Urinary bladder (tissue), 4 donors: ENCODE measurements around the gene ZFR. TPM values are rescaled to one million over a fixed set of nuclear protein-coding genes. Genes with fewer than 3 reads are reported as not detected.
"Not testable (repeated sequence)": the region's sequence is repeated elsewhere in the genome, so short reads cannot be mapped to it uniquely, and the experiment has no call there.

Experiments used
- DNase-seq: peaks from one replicate; pipeline ENCODE4 v3.0.0-alpha.2; 2015; ENCODE audit errors: extremely low spot score
- H3K27ac ChIP-seq: one replicate; pipeline ENCODE4 v1.5.1; 2013; ENCODE audit warnings: low read depth, mild to moderate bottlenecking, moderate library complexity
- H3K36me3 ChIP-seq: one replicate; pipeline ENCODE4 v1.6.1; 2013; ENCODE audit warnings: mild to moderate bottlenecking, moderate library complexity; ENCODE audit not compliant: insufficient read depth
- H3K4me1 ChIP-seq: one replicate; pipeline ENCODE4 v1.6.1; 2013; ENCODE audit warnings: mild to moderate bottlenecking, moderate library complexity; ENCODE audit not compliant: insufficient read depth
- H3K4me3 ChIP-seq: one replicate; pipeline ENCODE4 v1.5.1; 2013; ENCODE audit warnings: low read depth, low read length
- WGBS: extraction: QIAGEN DNeasy Blood & Tissue Kit; methylation state at CpG from one replicate; pipeline ENCODE4 v1.1.7; 2013; 5-methylcytosine and 5-hydroxymethylcytosine counted together
- polyA plus RNA-seq: library from polyadenylated mRNA; stranded (reverse); fragments of 200-250 nt; gene quantifications from one replicate; pipeline ENCODE4 v1.2.3, GENCODE V29; 2013
- total RNA-seq: library from RNA; depleted of rRNA; stranded (reverse); fragments of >200 nt; gene quantifications from one replicate; pipeline ENCODE4 v1.2.3, GENCODE V29; 2014
- donor health status: healthy with polysubstance abuse.
- donor health status: healthy.

Gene ZFR
- total and polyA plus RNA-seq, 2 donors: 57.2 to 117 TPM

- DNase-seq: no peak
- 67% methylated on average over 2 of the region's 2 CpGs for WGBS
Observed at GRCh38 chr5:32419791-32420190, 24.7 kb downstream of the ZFR start.

GRCh38 chr5:32413466-32414263 lies 30.9 kb downstream of the ZFR start:
- Histone ChIP-seq H3K36me3 (peaks cover 8% of the 10 kb centered on the region), H3K4me3 (no peak overlapping the region), H3K27ac (no peak overlapping the region), H3K4me1 (no peaks in the 10 kb centered on the region)
- DNase-seq: no peak
- 91% methylated on average over 3 of the region's 3 CpGs for whole genome bisulfite sequencing

More at GRCh38 chr5:32419791-32420190, 24.7 kb downstream of the ZFR start:
- Histone ChIP-seq H3K27ac (no peak overlapping the region), H3K36me3 (peaks cover 4% of the 10 kb centered on the region), H3K4me3 (no peak overlapping the region), H3K4me1 (no peaks in the 10 kb centered on the region)

- H3K4me3 ChIP-seq: no peak overlapping the region
- H3K4me1 ChIP-seq: no peaks in the 10 kb centered on the region
- no peak for DNase-seq
- H3K27ac ChIP-seq: no peak overlapping the region
- H3K36me3 ChIP-seq: peaks cover 8% of the 10 kb centered on the region
Observed at GRCh38 chr5:32410630-32411029, 33.9 kb downstream of the ZFR start.

GRCh38 chr5:32406650-32407049 lies 37.9 kb downstream of the ZFR start:
- H3K36me3 ChIP-seq: peaks cover 10% of the 10 kb centered on the region
- WGBS: 88% methylated on average over 2 of the region's 2 CpGs
- no peak for DNase-seq

GRCh38 chr5:32405507-32405906 lies 39.0 kb downstream of the ZFR start:
- H3K36me3 ChIP-seq: peaks cover 10% of the 10 kb centered on the region
- no peak overlapping the region for H3K4me3 ChIP-seq
- no peaks in the 10 kb centered on the region for H3K4me1 ChIP-seq
- H3K27ac ChIP-seq: no peak overlapping the region
- WGBS: 98% methylated on average over 5 of the region's 5 CpGs
- DNase-seq: no peak

More at GRCh38 chr5:32406650-32407049, 37.9 kb downstream of the ZFR start:
- H3K4me1 ChIP-seq: no peaks in the 10 kb centered on the region
- no peak overlapping the region for H3K27ac ChIP-seq
- H3K4me3 ChIP-seq: no peak overlapping the region

- Histone ChIP-seq H3K4me1 (no peaks in the 10 kb centered on the region), H3K27ac (no peak overlapping the region), H3K4me3 (no peak overlapping the region), H3K36me3 (peaks cover 10% of the 10 kb centered on the region)
- 87% methylated on average over 6 of the region's 6 CpGs for WGBS
- DNase-seq: no peak
Observed at GRCh38 chr5:32403760-32404159, 40.8 kb downstream of the ZFR start.

- DNase-seq: no peak
- 92% methylated on average over 1 of the region's 1 CpG for WGBS
- Histone ChIP-seq H3K4me3 (no peak overlapping the region), H3K4me1 (no peaks in the 10 kb centered on the region), H3K36me3 (peaks cover 12% of the 10 kb centered on the region), H3K27ac (no peak overlapping the region)
Observed at GRCh38 chr5:32400401-32400800, 44.1 kb downstream of the ZFR start.

GRCh38 chr5:32398754-32399153 lies 45.8 kb downstream of the ZFR start:
- H3K4me3 ChIP-seq, H3K27ac ChIP-seq, H3K4me1 ChIP-seq, DNase-seq: not testable (repeated sequence)
- 94% methylated on average over 10 of the region's 10 CpGs for WGBS
- H3K36me3 ChIP-seq: peaks cover 11% of the 10 kb centered on the region

- no peak overlapping the region for H3K27ac ChIP-seq
- 86% methylated on average over 4 of the region's 4 CpGs for WGBS
Observed at GRCh38 chr5:32394981-32395380, 49.6 kb downstream of the ZFR start.

GRCh38 chr5:32392039-32392438 lies 52.5 kb downstream of the ZFR start:
- Histone ChIP-seq H3K36me3 (peaks cover 12% of the 10 kb centered on the region), H3K4me3 (no peak overlapping the region), H3K27ac (no peak overlapping the region), H3K4me1 (peaks cover 1% of the 10 kb centered on the region)
- WGBS: 63% methylated on average over 3 of the region's 3 CpGs
- DNase-seq: no peak

More at GRCh38 chr5:32394981-32395380, 49.6 kb downstream of the ZFR start:
- DNase-seq: no peak
- Histone ChIP-seq H3K4me3 (no peak overlapping the region), H3K36me3 (peaks cover 10% of the 10 kb centered on the region), H3K4me1 (peaks cover 1% of the 10 kb centered on the region)

GRCh38 chr5:32390819-32391591 lies 53.5 kb downstream of the ZFR start:
- peaks cover 11% of the 10 kb centered on the region for H3K36me3 ChIP-seq
- no peak overlapping the region for H3K27ac ChIP-seq

GRCh38 chr5:32388432-32389129 lies 56.0 kb downstream of the ZFR start:
- no peak for DNase-seq
- Histone ChIP-seq H3K4me1 (peaks cover 1% of the 10 kb centered on the region), H3K4me3 (no peak overlapping the region), H3K36me3 (peaks cover 8% of the 10 kb centered on the region), H3K27ac (peak overlapping the region; percentile 16)
- WGBS: 64% methylated on average over 6 of the region's 6 CpGs

More at GRCh38 chr5:32390819-32391591, 53.5 kb downstream of the ZFR start:
- DNase-seq: no peak
- WGBS: 80% methylated on average over 10 of the region's 10 CpGs
- peaks cover 1% of the 10 kb centered on the region for H3K4me1 ChIP-seq
- no peak overlapping the region for H3K4me3 ChIP-seq

GRCh38 chr5:32387841-32388240 lies 56.7 kb downstream of the ZFR start:
- Histone ChIP-seq H3K4me3 (no peak overlapping the region), H3K27ac (no peak overlapping the region)

More at GRCh38 chr5:32387841-32388240, 56.7 kb downstream of the ZFR start:
- Histone ChIP-seq H3K4me1 (peaks cover 1% of the 10 kb centered on the region), H3K36me3 (peaks cover 8% of the 10 kb centered on the region)
- no peak for DNase-seq
